IMR-90 (cell line): ENCODE data around the gene TMPRSS9.

Experiments
- BHLHE40 ChIP-seq: fragments of 150-350 bp; IDR thresholded peaks from 2 replicates; pipeline ENCODE4 v1.6.1; 2016; ENCODE audit warnings: mild to moderate bottlenecking, low read depth, low read length
- CTCF ChIP-seq: conservative IDR thresholded peaks from 2 replicates; pipeline ENCODE4 v1.5.1; 2012; ENCODE audit warnings: mild to moderate bottlenecking, low read depth, low read length, improper control_type of control experiment
- ELK1 ChIP-seq: fragments of 150-350 bp; IDR thresholded peaks from 2 replicates; pipeline ENCODE4 v1.6.1; 2016; ENCODE audit warnings: low read depth, mild to moderate bottlenecking, low read length, moderate library complexity, borderline replicate concordance
- FOS ChIP-seq: fragments of 150-350 bp; IDR thresholded peaks from 2 replicates; pipeline ENCODE4 v1.6.1; 2016; ENCODE audit warnings: low read depth, low read length
- MAFK ChIP-seq: IDR thresholded peaks from 2 replicates; pipeline ENCODE4 v1.6.1; 2012; ENCODE audit warnings: low read depth, low read length, improper control_type of control experiment
- MXI1 ChIP-seq: IDR thresholded peaks from 2 replicates; pipeline ENCODE4 v1.6.1; 2012; ENCODE audit warnings: low read depth, mild to moderate bottlenecking, low read length, moderate library complexity, borderline replicate concordance
- POLR2A ChIP-seq: IDR thresholded peaks from 2 replicates; pipeline ENCODE4 v1.6.1; 2012; ENCODE audit warnings: mild to moderate bottlenecking, low read depth, low read length
- RAD21 ChIP-seq: IDR thresholded peaks from 2 replicates; pipeline ENCODE4 v1.6.1; 2012; ENCODE audit warnings: low read length, improper control_type of control experiment
- RFX5 ChIP-seq: IDR thresholded peaks from 2 replicates; pipeline ENCODE4 v1.8.0; 2012; ENCODE audit warnings: low read depth, mild to moderate bottlenecking, low read length, moderate library complexity
- SMC3 ChIP-seq: fragments of 150-350 bp; IDR thresholded peaks from 2 replicates; pipeline ENCODE4 v1.6.1; 2016; ENCODE audit warnings: low read depth, mild to moderate bottlenecking, antibody characterized with exemption, low read length, moderate library complexity
- USF2 ChIP-seq: fragments of 150-350 bp; IDR thresholded peaks from 2 replicates; pipeline ENCODE4 v1.6.1; 2017; ENCODE audit warnings: mild to moderate bottlenecking, antibody characterized with exemption, low read length, low read depth

GRCh38 chr19:2354670-2355069 is 5.4 kb upstream of the TMPRSS9 start:
- no peak for TF ChIP-seq MAFK
- TF ChIP-seq CTCF = no peak
- TF ChIP-seq POLR2A = no peak
- TF ChIP-seq SMC3 = no peak
- no peak for TF ChIP-seq MXI1
- no peak for TF ChIP-seq BHLHE40
- no peak for TF ChIP-seq FOS
- no peak for TF ChIP-seq USF2
- TF ChIP-seq RAD21 = no peak
- no peak for TF ChIP-seq ELK1
- no peak for TF ChIP-seq RFX5
